Chondrocyte (in vitro differentiated cells): ENCODE data around the gene PAX8. TPM values are rescaled to one million over a fixed set of nuclear protein-coding genes. Genes with fewer than 3 reads are reported as not detected.

Experiments used
- DNase-seq: peaks from one replicate; pipeline ENCODE4 v3.0.0; 2021; ENCODE audit warnings: mixed read lengths, low spot score
- H3K27ac Mint-ChIP-seq: one replicate; pipeline ENCODE4 v1.8.0; 2021; ENCODE audit warnings: mild to moderate bottlenecking, moderate library complexity, mixed read lengths; ENCODE audit not compliant: unreplicated experiment
- H3K27me3 Mint-ChIP-seq: 2 replicates; pipeline ENCODE4 v1.8.0; 2021; ENCODE audit warnings: low read depth, mixed read lengths
- H3K36me3 Mint-ChIP-seq: 2 replicates; pipeline ENCODE4 v1.8.0; 2021; ENCODE audit warnings: low read depth, mixed read lengths
- H3K4me1 Mint-ChIP-seq: 2 replicates; pipeline ENCODE4 v1.8.0; 2021; ENCODE audit warnings: low read depth, mild to moderate bottlenecking, mixed read lengths
- H3K4me3 Mint-ChIP-seq: one replicate; pipeline ENCODE4 v1.8.0; 2021; ENCODE audit warnings: mild to moderate bottlenecking, moderate library complexity, mixed read lengths; ENCODE audit not compliant: unreplicated experiment
- H3K9me3 Mint-ChIP-seq: 2 replicates; pipeline ENCODE4 v1.8.0; 2021; ENCODE audit warnings: low read depth, mixed read lengths
- total RNA-seq: library from RNA; stranded (reverse); gene quantifications from 3 replicates; pipeline ENCODE4 v1.2.1, GENCODE V29; 2021
- TF ChIP-seq, protein P1 (sequence below): fragments of 200-600 bp; sonication (generic); IDR thresholded peaks from 2 replicates; pipeline ENCODE4 v1.5.0; 2021; ENCODE audit warnings: antibody characterized with exemption, mild to moderate bottlenecking, moderate library complexity

The PAX8 gene
- total RNA-seq, 1 donor from 2014 or later: not detected

DNA sequence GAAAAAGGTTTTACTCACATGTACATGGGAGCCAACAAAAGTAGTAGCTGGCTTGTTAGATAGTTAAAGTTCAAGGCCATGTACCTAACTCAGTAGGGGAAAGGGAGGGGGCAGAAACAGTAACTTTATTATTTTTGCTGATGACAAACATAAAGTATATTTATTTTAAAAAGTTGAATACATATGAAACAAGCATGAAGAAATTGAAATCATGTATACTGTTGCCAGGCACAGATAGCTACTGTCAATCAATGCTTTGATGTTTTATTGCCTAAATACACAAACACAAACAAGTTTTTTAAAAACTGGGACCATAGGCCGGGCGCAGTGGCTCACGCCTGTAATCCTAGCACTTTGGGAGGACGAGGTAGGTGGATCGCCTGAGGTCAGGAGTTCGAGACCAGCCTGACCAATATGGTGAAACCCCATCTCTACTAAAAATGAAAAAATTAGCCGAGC lies 112.5 kb downstream of the PAX8 start:
- no peaks in the 10 kb centered on the region for H3K4me1 Mint-ChIP-seq
- TF ChIP-seq, protein P1, sequence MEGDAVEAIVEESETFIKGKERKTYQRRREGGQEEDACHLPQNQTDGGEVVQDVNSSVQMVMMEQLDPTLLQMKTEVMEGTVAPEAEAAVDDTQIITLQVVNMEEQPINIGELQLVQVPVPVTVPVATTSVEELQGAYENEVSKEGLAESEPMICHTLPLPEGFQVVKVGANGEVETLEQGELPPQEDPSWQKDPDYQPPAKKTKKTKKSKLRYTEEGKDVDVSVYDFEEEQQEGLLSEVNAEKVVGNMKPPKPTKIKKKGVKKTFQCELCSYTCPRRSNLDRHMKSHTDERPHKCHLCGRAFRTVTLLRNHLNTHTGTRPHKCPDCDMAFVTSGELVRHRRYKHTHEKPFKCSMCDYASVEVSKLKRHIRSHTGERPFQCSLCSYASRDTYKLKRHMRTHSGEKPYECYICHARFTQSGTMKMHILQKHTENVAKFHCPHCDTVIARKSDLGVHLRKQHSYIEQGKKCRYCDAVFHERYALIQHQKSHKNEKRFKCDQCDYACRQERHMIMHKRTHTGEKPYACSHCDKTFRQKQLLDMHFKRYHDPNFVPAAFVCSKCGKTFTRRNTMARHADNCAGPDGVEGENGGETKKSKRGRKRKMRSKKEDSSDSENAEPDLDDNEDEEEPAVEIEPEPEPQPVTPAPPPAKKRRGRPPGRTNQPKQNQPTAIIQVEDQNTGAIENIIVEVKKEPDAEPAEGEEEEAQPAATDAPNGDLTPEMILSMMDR: no peak
- H3K27ac Mint-ChIP-seq: no peak overlapping the region
- no peaks in the 10 kb centered on the region for H3K27me3 Mint-ChIP-seq
- H3K36me3 Mint-ChIP-seq: no peaks in the 10 kb centered on the region
- DNase-seq: peak; percentile 19
- H3K9me3 Mint-ChIP-seq: no peaks in the 10 kb centered on the region
- H3K4me3 Mint-ChIP-seq: no peak overlapping the region

Other genes with a start within 250 kb of the PAX8 start
- gene IL36B, start 226.1 kb downstream of the PAX8 start, total RNA-seq: not detected in 3 replicates
- not detected in 3 replicates for gene IL36RN, start 219.7 kb downstream of the PAX8 start, total RNA-seq
- gene IL1F10, start 211.0 kb downstream of the PAX8 start, total RNA-seq: not detected in 3 replicates
- not detected in 3 replicates for gene IL1RN, start 151.3 kb downstream of the PAX8 start, total RNA-seq
- gene PSD4, start 105.0 kb downstream of the PAX8 start, total RNA-seq: 5.2 to 5.5 TPM (median 5.2 TPM) in 3 replicates
- 27.9 to 36.1 TPM (median 29.9 TPM) in 3 replicates for gene ZNG1B, start 158.8 kb upstream of the PAX8 start, total RNA-seq
- 0.44 TPM in 1 of 3 replicates, not detected in the others for gene FOXD4L1, start 219.7 kb upstream of the PAX8 start, total RNA-seq